NCI-H1436 (cell line): ENCODE results near the gene ALDH3A1.

ENCODE experiments used
- DNase-seq: peaks from one replicate; lab custom pipeline; 2025; lab: John Stamatoyannopoulos, UW

ALDH3A1 gene

DNA sequence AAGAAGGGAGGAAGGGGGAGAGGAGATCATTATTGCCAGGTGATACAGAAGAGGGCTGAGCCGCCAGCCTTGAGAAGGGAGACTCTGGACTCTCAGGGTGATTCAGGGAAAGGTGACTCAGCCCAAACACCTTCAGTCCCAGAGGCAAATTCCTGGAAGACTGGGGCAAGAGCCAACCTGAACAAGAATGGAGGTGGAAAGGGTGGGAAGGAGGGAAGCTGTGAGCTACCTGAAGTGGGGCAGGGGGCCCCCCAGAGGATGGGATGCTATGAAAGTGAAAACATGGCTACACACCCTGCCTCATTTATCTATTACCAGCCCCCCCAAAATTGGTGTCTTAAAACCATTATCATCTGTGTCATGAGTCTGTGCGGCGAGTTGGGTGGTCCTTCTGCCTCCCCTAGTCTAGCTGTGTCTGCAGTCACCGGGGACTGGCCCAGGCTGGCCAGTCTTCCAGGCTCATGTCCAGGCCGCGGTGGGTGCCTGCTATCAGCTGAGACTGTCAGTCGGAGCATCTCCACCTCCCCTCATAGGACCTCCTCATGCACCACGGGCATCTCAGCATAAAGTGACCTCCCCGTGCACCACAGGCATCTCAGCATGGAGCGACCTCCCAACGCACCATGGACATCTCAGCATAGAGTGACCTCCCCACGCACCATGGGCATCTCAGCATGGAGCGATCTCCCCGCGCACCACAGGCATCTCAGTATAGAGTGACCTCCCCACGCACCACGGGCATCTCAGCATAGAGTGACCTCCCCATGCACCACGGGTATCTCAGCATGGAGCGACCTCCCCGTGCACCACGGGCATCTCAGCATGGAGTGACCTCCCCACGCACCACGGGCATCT, 28.5 kb downstream of the ALDH3A1 start:
- no peak for DNase-seq

DNA sequence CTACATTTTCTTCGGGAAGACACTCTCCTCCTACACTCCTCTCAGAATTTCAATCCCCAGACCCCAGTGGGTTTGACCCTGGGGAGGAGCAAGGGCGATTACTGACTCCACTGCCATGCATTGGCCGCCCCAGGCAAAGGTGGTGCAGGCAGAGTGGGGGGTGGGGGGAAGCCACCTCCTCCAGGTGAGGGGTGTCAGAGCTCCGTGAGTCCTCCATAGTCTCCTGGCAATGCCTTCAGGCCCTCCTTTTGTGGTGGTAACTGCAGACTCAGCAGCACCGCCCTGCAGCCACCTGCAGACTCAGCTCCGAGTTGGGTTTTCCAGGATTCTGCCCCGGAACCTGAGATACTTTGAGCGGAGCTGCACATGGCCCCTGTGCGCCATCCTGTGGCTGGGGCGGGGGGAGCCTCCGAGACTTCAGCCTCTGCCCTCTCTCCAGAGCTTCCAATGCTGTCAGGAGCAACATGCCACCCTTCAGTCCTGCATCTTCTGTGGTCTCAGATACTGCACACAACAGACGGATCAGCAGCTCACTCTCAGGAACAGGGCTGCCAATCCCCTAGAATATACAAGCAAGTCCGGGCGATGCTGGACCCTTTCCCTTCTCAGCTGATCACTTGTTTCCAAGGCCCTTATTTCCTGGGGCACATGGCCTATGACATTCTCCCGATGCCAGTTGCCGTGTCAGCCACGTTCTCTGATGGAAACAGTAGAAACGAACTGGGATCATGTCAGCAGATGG, 29.3 kb downstream of the ALDH3A1 start:
- DNase-seq, result no peak

DNA sequence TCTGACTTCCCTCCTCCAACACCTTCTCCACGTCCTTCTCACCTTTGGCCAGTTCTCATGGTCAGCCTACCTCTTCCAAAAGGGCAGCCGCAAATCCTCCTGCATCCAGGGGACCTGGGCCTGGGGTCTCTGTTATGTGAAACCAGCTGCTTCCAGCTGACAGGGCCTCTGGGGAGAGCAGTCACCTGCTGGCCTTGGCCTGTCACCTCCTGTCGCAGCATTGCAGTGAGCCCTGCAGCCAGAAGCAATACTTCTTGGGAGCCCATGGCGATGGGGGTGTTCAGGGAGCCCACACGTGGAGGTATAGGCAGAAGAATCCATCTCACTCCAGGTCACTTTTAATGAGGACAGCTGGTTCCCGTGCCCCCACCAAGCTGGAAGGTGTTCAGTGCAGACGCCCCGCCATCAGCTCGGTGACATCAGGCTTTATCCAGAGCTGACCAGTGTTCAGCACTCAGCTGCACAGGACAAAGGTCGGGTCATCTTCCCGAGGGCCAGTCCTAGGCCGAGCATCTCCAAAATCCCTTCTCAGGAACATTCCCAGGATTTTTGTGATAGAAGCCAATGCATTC, 30.0 kb downstream of the ALDH3A1 start:
- DNase-seq, result no peak

DNA sequence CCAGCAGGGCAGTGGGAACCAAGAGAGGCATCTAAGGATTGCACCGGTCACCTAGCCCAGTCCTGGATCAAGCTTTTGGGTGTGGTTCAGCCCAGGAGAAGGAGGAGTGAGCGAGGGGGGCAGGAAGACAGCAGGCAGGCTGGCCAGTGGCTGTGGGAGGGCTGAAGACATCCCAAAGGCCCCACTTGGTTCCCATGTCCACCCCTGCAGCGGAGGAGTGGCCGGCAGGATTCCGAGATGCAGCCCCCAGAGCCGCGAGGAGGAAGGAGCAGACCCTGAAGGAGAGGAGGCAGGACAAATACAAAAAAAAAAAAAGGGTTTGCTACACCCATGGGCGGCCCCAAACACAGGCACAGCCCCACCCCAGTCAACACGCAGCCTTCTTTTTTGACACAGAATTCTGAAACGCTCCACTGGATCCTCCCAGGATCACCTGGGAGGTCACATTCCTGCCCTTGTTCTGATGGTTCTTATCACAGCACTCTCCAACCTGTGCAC, 30.6 kb downstream of the ALDH3A1 start:
- DNase-seq, result no peak

DNA sequence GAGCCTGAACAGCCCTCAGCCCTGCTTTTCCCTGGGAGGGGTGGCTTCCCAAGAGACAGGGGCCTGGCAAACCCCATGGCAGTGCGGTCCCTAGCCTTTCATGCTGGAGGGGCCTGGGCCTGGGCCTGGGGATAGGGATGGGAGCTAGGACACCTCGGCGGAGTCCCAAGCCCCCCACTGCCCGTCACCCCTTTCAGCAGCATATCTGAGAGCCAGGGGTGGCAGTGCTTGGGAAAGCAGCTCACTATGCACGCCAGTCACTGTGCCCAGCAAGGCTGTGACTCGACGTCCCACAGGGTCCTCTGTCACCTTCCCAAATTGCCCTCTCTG, 31.1 kb downstream of the ALDH3A1 start:
- no peak for DNase-seq

DNA sequence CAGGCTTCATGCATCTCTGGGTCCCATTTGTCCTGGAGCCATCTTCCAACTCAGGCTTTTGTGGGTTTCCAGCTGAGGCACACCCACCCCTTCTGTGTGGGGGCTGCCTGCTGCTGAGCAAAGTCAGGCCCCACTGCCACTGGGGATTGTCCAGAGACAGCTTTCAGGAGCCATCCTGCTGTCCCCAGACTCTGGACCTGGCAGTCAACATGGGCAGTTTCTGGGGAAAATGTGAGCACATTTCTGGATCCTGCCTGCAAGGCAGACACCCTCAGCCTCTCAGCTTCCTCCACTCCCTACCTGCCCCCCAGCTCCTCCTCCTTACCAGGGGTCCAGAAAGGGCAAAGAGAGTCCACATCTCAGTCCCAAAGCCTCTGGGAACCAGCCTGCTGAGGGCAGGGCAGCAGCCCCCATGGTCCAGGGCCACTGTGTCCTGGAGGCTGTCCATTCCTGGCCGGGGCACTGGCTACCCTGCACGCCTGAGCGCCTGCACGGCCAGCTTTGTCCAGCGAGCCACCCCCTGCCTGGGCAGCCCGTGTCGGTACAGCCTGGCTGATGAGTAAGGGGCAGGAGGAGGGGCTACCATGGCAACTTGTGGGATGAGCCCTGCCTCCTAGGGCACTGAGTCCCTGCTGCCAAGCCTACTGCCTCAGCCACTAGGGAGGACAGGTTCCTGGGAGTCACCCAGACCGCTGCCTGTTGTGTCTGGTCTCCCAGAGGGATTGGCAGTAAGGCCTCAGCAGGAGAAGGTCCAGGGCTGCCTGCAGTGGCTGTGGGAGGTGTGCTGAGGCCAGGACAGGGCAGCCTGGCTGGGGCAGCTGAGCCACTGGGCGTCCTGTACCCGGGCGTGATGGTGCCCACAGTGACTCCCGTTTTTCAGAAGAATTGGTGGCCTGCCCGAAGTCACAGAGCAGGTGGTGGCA, 31.7 kb downstream of the ALDH3A1 start, which contains the start of gene SLC47A2:
TSS of gene SLC47A2 (minus strand) at position 477 of the 923 bp plus-strand sequence. CDS start at position 448, 29 bp downstream.
- DNase-seq, result no peak

DNA sequence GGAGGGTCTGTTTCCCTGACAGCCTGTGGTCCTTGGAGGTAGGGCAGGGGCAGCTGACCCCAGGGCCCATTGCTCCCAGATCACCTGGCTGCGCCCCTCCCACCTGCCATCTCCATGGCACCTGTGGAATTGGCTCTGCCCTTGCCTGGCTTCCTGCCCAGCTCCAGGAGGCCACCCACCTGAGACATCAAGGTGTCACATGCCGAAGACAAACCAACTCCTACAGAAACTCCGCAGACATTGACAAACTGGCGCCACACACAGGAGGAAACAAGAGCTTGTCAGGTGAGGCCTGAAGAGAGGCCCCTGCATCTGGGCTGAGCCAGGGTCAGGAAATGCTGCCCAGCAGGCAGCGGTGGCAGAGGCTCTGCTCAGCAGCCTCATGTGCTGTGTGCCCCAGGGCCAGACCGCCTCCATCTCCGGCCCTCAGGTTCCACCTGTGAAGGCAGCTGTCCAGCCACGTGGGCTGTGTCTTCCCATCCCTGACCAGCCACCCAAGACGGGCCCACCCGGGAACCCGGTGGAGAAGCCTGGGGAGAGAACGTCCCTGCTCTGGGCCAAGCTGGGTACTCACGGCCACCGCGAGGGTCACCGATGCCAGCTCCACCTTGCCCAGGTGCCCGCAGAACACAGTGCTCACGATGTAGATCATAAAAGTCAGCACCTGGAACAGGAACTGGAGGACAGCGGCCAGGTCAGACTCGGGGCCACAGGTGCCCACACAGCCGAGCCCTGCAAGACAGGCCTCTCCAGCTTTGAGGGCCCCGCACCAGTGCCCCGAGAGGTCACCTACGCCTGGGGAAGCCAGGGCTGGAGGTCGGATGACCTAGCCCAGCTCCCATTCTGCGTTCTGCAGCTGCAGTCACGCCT, 33.3 kb downstream of the ALDH3A1 start:
- no peak for DNase-seq

DNA sequence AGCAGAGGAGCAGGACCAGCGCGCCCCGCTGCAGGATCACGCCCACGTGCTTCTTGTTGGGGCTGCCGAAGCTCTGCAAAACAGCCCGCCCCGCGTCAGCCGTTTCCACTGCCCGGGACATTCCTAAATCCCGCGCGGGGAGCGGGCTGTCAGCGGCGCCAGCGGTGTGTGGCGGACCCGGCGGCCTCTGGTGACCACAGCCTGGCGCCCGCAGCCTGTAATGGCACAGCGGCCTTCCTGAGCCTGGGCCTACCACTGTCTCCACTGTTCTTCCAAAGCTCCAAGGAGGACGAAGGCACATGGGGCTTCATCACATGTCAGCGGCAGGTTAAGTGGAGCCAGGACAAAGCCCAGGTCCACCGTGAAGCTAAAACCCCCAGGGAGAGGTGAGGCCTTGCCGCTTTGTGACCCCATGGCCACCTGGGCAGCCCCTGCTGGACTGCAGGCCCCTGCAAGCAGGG, 34.2 kb downstream of the ALDH3A1 start:
- DNase-seq, result no peak

DNA sequence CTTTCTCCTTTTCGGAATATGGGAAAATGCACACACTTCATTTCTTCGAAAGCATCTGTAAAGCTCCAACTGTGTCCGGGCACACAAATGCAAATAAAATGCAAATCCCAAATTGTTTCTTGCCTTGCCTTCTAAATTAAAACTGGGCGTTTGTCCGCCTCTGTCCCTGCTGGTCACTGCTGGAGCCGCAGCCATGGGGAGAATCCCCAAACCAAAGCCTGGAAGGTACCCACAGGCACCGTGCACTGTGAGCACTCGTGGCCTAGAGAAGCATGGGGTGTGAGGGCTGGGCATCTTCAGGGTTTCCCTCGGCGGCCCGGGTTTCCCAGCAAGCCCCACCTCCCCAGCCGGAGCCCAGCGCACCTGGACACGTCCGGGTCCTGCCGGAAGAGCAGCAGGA, 34.6 kb downstream of the ALDH3A1 start:
- DNase-seq, result no peak

DNA sequence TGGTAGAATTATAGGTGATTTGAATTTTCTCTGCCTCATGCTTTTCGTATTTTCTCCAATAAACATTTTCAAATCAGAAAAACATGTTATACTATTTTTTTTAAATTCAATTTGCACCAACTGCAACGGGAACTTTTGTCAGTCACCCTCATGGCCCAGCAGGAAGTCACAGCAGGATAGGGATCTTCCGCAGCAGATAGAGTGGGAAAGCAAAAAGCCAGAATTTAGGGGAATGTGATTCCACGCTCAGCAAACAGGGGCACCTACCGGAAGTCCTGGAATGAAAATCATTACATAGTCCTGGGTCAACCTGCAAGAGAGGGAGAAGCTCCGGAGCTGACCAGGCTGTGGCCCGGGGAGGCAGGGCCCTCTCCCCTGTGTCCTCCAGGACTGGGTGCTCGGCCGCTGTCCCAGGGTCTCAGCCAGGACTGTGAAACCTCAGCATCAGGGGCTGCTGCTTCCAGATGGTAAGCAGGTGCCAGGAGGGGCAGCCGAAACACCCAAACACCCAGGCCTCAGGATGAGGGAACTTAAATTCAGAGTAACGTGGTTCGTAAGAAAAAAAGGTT, 35.6 kb downstream of the ALDH3A1 start:
- no peak for DNase-seq

DNA sequence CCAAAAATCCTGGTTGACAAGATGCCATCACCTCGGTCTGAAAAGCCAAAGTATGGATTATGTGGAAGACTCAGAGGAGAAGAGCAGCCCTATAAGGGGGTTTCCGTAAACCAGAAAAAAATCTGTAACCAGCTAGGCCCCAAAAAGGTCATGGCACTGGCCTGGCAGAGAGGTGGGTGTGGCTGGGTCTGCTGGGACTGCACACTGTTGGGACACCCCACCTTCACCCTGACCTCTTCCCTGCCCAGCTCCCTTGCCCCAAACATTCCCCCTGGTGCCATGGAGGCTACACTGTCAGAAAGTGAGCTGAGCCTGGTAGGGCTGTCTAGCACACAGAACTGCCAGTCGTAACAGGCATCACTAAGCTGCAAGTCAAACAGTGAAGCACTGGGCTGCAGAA, 38.3 kb downstream of the ALDH3A1 start:
- DNase-seq, result no peak

DNA sequence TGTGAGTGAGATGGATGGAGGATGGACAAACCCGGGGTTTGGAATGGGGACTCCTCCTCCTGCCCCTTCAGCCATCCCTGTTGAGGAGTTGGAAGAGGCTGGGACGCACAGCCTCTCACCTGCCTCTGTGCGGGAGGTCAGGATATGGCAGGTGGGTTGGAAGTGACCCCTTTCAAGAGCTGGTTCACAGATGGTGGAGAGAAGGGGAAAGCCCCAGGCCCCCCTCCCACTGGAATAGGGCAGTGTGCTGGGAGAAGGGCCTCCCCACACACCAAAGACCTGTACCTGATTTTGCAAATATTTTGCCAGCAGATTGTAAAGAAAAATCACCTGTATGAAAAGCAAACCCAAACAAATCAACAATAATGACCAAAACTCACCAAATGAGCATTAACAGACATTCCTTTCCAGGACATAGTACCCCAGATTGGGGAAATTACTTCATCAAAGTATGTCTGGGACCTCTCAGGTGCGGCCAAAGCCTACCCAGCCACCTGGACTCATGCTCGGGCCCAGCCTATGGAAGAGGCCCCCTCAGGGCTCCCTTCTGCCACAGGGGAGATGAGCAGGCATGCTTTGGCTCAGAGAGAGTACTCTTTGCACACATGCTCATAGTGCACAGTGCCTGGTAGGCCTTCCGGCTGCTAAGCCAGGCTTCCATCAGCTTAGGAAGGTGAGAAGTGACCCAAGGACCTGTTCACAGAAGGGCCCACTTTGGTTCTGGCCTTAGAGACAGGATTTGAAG, 39.5 kb downstream of the ALDH3A1 start:
- DNase-seq, result no peak

DNA sequence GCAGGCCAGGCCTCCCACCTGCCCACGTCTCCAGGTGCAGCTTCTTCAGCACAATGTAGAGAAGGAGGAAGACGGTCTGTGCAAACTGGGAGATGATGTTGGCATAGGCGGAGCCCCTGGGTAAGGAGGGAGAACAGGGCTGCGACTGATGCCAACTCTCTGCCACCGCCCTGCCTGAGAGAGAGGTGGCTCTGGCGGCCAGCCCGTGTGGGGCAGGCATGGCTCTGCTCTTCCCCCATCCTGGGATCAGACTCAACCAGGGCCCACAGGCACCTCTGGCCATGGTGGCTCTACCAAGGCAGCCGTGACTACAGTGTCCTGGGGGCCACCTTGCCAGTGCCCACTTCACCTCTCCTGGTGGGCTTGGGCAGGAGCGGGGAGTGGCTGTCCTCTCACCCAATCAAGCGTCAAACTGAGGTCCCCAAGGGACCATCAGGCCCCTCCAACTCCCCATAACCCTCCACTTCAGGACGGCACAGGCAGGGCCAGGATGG, 40.3 kb downstream of the ALDH3A1 start:
- DNase-seq, result no peak

DNA sequence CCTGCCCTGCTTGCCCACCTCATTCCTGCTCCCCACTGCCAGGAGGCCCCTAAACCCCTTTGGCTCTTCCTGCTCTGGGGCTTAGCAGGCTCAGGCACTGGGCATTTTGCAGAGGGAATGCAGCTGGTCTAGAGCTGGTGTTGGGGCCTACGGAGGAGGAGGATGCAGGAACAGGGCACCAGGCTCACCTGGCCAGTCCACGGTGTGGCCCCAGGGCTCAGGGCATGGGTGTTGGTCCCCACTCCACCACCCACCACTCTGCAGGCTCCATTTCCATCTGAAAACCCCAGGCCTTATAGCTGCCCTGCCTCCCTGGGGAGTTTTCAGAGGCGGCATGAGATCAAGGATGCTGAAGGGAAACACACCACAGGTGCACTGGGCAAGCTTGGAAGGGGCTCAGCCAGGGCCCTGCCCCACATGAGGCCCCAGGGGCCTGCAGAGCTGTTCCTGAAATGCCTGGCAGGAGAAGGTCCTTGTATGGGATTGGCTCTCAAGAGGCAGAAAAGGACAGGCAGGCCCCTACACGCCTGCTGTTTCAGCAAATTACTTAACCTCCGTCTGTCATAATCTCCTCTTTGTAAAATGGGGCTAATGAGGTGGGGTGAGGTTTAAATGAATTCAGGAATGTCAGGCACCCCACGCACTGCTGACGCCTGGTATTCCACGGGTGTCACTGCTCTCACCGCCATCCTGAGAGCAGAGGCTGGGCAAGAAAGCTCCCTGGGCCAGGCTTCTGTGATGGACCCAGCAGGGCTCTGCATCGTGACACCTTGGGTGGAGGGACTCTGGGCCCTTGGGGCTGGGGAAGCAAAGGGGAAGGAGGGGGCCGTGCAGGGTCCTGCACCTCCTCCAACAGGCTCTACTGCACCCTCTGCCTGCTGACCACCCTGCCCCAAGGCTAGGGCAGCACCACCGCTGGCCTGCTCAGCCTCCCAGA, 41.0 kb downstream of the ALDH3A1 start:
- peak; percentile 93 for DNase-seq

DNA sequence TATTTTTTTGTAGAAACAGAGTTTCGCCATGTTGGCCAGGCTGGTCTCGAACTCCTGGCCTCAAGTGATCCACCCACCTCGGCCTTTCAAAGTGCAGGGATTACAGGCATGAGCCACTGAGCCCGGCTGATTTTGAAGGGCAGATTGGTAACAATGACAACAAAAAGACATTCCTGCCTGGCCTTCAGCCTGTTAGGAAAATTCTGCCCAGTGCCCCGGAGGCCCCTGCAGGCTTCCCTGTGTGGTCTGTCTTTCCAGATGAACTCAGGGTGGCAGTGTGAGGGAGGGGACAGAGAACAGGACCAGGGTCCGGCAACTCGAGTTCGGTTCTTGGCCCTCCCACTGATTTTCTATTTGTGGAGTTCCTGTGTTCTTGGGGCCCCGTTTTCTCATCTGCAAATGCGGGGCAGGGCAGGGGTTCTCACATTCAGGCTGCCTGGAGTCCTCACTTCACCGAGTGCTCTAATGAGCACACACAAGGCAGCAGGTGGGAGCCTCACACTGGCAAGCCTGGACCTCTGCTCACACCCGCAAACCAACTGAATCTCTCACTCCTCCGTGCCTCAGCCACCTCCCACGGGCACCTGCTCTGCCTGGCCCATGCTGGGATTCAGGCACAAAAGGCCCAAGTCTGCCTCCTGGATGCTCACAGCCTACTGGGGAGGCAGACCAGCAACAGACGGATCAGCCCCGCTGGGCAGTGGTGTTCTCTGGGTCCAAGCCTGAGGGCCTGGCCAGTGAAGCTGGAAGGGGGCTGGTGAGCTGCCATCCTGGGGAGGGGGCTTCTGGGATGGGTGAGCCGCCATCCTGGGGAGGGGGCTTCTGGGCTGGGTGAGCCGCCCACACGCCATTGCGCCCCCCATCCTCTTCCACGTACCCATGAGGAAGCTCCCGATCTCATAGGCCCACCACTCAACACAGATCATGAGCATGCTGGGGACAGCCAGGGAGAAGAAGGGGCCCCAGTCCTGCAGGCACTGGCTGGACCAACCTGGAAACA, 42.0 kb downstream of the ALDH3A1 start:
- DNase-seq, result peak; percentile 39

DNA sequence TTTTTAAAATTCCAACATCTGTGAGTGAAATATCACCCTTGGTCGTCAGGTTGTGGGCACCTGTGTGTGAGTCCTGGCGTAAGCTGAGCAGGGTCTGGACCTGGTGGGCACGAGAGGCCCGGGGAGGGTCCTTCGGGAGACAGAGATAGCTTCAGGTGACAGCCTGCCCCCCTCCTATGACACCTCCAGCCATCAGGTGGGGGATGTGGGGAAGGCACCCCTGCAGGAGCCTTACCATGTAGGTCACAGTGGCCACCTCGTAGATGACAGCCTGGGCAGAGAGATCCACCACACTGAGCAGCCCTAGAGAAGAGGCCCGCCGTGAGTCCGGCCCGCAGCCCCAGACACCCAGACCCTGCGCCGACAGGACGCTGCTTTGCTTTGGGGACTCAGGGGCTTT, 42.9 kb downstream of the ALDH3A1 start:
- DNase-seq, result no peak
